ENCODE data around the gene MDM1.

DNA sequence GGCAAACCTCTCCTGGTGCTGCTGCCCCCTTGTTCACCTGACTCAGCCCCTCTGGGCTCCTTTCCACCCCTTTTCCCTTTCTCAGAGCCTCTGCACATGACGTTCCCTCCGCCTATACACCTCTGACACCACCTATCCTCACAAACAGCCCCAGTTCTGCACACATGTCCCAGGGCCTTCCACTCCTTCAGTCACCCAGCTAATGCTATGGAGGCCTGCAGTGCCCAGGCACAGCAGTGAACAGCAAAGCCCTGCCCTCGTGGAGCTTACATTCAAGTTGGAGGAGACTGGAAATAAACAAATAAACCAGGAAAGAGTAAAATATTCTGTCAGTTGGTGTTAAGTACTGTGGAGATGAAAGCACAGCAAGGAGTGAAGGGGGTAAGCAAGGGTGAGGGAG is 38.5 kb upstream of the MDM1 start:
- TF ChIP-seq L3MBTL2 (conservative IDR thresholded peaks at IDR 0.05) (no peak), TARDBP (IDR thresholded peaks at IDR 0.05) (no peak), BHLHE40 (IDR thresholded peaks at IDR 0.05; ENCODE audit: borderline replicate concordance) (no peak), SUZ12 (IDR thresholded peaks at IDR 0.05) (no peak), SP1 (IDR thresholded peaks at IDR 0.05) (no peak), ARNT (IDR thresholded peaks at IDR 0.05) (no peak), ZNF384 (IDR thresholded peaks at IDR 0.05) (no peak)
- TF ChIP-seq, protein P1, sequence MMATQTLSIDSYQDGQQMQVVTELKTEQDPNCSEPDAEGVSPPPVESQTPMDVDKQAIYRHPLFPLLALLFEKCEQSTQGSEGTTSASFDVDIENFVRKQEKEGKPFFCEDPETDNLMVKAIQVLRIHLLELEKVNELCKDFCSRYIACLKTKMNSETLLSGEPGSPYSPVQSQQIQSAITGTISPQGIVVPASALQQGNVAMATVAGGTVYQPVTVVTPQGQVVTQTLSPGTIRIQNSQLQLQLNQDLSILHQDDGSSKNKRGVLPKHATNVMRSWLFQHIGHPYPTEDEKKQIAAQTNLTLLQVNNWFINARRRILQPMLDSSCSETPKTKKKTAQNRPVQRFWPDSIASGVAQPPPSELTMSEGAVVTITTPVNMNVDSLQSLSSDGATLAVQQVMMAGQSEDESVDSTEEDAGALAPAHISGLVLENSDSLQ (IDR thresholded peaks at IDR 0.05): no peak

Data from HEK293T (cell line).